SIG-M5 (cell line): ENCODE results near the gene CDH23.

Source experiments
- DNase-seq: peaks from one replicate; lab custom pipeline; 2025; lab: John Stamatoyannopoulos, UW

CDH23 gene

GRCh38 chr10:71802235-71802634, 405.5 kb downstream of the CDH23 start:
- DNase-seq: no peak

- DNase-seq: no peak
Measured at GRCh38 chr10:71802715-71803488, 406.2 kb downstream of the CDH23 start.

GRCh38 chr10:71804077-71804476, 407.4 kb downstream of the CDH23 start:
- DNase-seq: no peak

- no peak for DNase-seq
Measured at GRCh38 chr10:71805776-71806703, 409.3 kb downstream of the CDH23 start.

GRCh38 chr10:71806704-71807556, 410.2 kb downstream of the CDH23 start:
- no peak for DNase-seq

GRCh38 chr10:71807557-71808510, 411.1 kb downstream of the CDH23 start:
- no peak for DNase-seq

- no peak for DNase-seq
Measured at GRCh38 chr10:71809628-71810027, 412.9 kb downstream of the CDH23 start.

GRCh38 chr10:71810048-71810750, 413.5 kb downstream of the CDH23 start:
- no peak for DNase-seq

- no peak for DNase-seq
Measured at GRCh38 chr10:71811351-71811750, 414.6 kb downstream of the CDH23 start.

- no peak for DNase-seq
Measured at GRCh38 chr10:71812016-71812912, 415.5 kb downstream of the CDH23 start.

GRCh38 chr10:71812913-71813590, 416.3 kb downstream of the CDH23 start:
- DNase-seq: no peak

GRCh38 chr10:71814922-71815411, 418.2 kb downstream of the CDH23 start:
- no peak for DNase-seq

GRCh38 chr10:71815515-71816130, 418.9 kb downstream of the CDH23 start:
- DNase-seq: no peak

- no peak for DNase-seq
Measured at GRCh38 chr10:71816421-71816851, 419.7 kb downstream of the CDH23 start.

GRCh38 chr10:71816936-71817618, 420.4 kb downstream of the CDH23 start:
- DNase-seq: no peak

- DNase-seq: no peak
Measured at GRCh38 chr10:71817831-71818655, 421.3 kb downstream of the CDH23 start.
